ENCODE measurements around the gene ST7L. TPM values are rescaled to one million over a fixed set of nuclear protein-coding genes. Genes with fewer than 3 reads are reported as not detected.
A peak's percentile ranks its signal among the peaks of the same experiment; 100 is the strongest.

Gene ST7L
- total RNA-seq, 1 donor, result 18.5 TPM

DNA sequence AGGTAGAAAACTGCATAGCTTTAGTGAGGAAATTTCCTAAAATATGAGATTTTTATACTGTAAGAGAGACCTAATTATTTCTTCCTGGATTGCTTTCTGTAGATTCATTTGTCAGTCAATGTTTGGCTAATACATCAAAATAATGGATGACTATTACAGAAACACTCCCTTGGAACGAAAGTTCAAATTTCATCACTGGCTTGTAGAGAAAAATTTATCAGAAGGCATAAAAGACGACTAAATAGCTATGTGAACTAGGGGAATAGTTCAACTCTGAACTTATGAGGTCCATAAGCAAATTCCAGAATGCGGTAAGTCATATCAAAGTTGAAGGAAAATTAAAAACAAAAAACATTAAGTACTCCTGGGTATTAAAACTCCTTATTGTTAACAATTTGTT lies 74.2 kb downstream of the ST7L start:
- Histone ChIP-seq H4K20me1 (ENCODE audit: insufficient read depth, low read length) (no peaks in the 10 kb centered on the region), H3K79me2 (ENCODE audit: insufficient read depth, low read length) (no peaks in the 10 kb centered on the region), H2AFZ (ENCODE audit: low read length) (no peak overlapping the region), H3K4me3 (ENCODE audit: insufficient read depth, low read length) (no peak overlapping the region), H3K4me1 (ENCODE audit: insufficient read depth, low read length) (peaks cover 46% of the 10 kb centered on the region), H3K27me3 (ENCODE audit: insufficient read depth, low read length) (no peaks in the 10 kb centered on the region), H3K4me2 (ENCODE audit: insufficient read depth, low read length) (peak overlapping the region; percentile 38), H3K27ac (ENCODE audit: low read depth, low read length) (peak overlapping the region; percentile 91), H3K9me3 (ENCODE audit: low read depth, low read length) (no peaks in the 10 kb centered on the region), H3K36me3 (ENCODE audit: insufficient read depth, low read length) (peaks cover 6% of the 10 kb centered on the region)
- no peak for TF ChIP-seq CTCF (IDR thresholded peaks at IDR 0.05; ENCODE audit: extremely low read depth, low read depth, low read length)
- DNase-seq (ENCODE audit: insufficient read length, low spot score, missing footprints), result no peak

- H3K27ac ChIP-seq (ENCODE audit: low read depth, low read length), result peak overlapping the region; percentile 91
- no peak overlapping the region for H3K4me3 ChIP-seq (ENCODE audit: insufficient read depth, low read length)
- H3K79me2 ChIP-seq (ENCODE audit: insufficient read depth, low read length), result no peaks in the 10 kb centered on the region
- no peak for DNase-seq (ENCODE audit: insufficient read length, low spot score, missing footprints)
- no peaks in the 10 kb centered on the region for H3K27me3 ChIP-seq (ENCODE audit: insufficient read depth, low read length)
- no peak overlapping the region for H2AFZ ChIP-seq (ENCODE audit: low read length)
- H3K36me3 ChIP-seq (ENCODE audit: insufficient read depth, low read length), result peaks cover 4% of the 10 kb centered on the region
- H3K4me1 ChIP-seq (ENCODE audit: insufficient read depth, low read length), result peaks cover 52% of the 10 kb centered on the region
- H3K9me3 ChIP-seq (ENCODE audit: low read depth, low read length), result no peaks in the 10 kb centered on the region
- peak overlapping the region; percentile 38 for H3K4me2 ChIP-seq (ENCODE audit: insufficient read depth, low read length)
- no peak for TF ChIP-seq CTCF (IDR thresholded peaks at IDR 0.05; ENCODE audit: extremely low read depth, low read depth, low read length)
- no peaks in the 10 kb centered on the region for H4K20me1 ChIP-seq (ENCODE audit: insufficient read depth, low read length)
These were observed 74.8 kb downstream of the ST7L start for GRCh38 chr1:112544011-112544688.

DNA sequence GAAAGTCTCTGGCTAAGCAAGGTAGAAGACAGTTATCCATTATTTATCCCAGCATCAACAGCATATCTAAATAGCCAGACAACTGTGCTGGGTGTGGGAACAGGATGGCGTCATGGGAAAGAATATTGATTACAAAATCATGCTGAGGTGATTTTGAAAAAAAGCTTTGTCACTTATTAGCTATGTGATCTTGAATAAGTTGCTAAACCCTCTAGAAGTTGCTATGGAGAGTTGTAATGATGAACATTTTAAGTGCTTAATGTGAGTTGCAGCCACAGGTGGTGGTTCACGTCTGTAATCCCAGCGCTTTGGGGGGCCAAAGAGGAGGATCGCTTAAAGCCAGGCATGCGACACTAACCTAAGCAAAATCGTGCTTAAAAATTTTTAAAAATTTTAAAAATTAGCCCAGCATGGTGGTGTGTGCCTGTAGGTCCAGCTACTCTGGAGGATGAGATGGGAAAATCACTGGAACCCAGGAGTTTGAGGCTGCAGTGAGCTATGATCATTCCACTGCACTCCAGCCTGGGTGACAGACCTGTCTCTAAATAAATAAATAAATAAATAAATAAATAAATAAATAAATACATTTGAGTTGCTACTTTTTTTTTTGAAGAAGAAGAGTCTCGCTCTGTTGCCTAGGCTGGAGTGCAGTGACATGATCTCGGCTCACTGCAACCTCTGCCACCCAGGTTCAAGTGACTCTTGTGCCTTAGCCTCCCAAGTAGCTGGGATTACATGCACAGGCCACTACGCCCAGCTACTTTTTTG lies 76.6 kb downstream of the ST7L start:
- no peaks in the 10 kb centered on the region for H4K20me1 ChIP-seq (ENCODE audit: insufficient read depth, low read length)
- no peak for TF ChIP-seq CTCF (IDR thresholded peaks at IDR 0.05; ENCODE audit: extremely low read depth, low read depth, low read length)
- no peak for DNase-seq (ENCODE audit: insufficient read length, low spot score, missing footprints)
- H3K36me3 ChIP-seq (ENCODE audit: insufficient read depth, low read length), result peaks cover 5% of the 10 kb centered on the region
- H3K27me3 ChIP-seq (ENCODE audit: insufficient read depth, low read length), result no peaks in the 10 kb centered on the region
- no peak overlapping the region for H3K4me2 ChIP-seq (ENCODE audit: insufficient read depth, low read length)
- H3K79me2 ChIP-seq (ENCODE audit: insufficient read depth, low read length), result no peaks in the 10 kb centered on the region
- H3K4me3 ChIP-seq (ENCODE audit: insufficient read depth, low read length), result no peak overlapping the region
- H3K27ac ChIP-seq (ENCODE audit: low read depth, low read length), result no peak overlapping the region
- no peaks in the 10 kb centered on the region for H3K9me3 ChIP-seq (ENCODE audit: low read depth, low read length)
- H3K4me1 ChIP-seq (ENCODE audit: insufficient read depth, low read length), result peaks cover 67% of the 10 kb centered on the region
- H2AFZ ChIP-seq (ENCODE audit: low read length), result no peak overlapping the region

DNA sequence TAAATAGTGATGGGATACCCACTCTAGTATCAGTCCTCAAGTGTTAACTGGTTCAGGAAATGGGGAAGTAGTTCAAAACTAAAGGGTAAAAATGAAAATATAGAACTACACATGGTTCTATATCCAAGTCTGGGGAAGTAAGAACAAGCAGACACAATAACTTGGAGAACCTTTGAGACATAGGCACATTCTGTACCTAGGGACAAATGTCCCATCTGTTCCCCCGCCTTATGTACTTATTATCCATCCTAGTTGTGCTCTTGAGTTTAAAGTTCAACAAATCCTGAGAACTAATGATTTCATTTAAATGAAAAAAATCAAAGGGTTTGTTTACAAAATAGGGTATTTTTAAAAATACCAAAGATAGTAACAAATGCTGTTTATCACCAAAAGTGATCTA lies 77.6 kb downstream of the ST7L start:
- Histone ChIP-seq H3K4me3 (ENCODE audit: insufficient read depth, low read length) (no peak overlapping the region), H3K36me3 (ENCODE audit: insufficient read depth, low read length) (peaks cover 5% of the 10 kb centered on the region), H3K4me1 (ENCODE audit: insufficient read depth, low read length) (peaks cover 71% of the 10 kb centered on the region), H3K27ac (ENCODE audit: low read depth, low read length) (peak overlapping the region; percentile 61), H3K4me2 (ENCODE audit: insufficient read depth, low read length) (no peak overlapping the region), H2AFZ (ENCODE audit: low read length) (no peak overlapping the region), H3K9me3 (ENCODE audit: low read depth, low read length) (no peaks in the 10 kb centered on the region), H3K27me3 (ENCODE audit: insufficient read depth, low read length) (no peaks in the 10 kb centered on the region), H4K20me1 (ENCODE audit: insufficient read depth, low read length) (no peaks in the 10 kb centered on the region), H3K79me2 (ENCODE audit: insufficient read depth, low read length) (no peaks in the 10 kb centered on the region)
- no peak for TF ChIP-seq CTCF (IDR thresholded peaks at IDR 0.05; ENCODE audit: extremely low read depth, low read depth, low read length)
- DNase-seq (ENCODE audit: insufficient read length, low spot score, missing footprints), result no peak

Measured in osteoblast (primary cell).